Peyer's patch (tissue), 4 donors: Measurements from ENCODE around the gene MRPS23. TPM values are rescaled to one million over a fixed set of nuclear protein-coding genes. Genes with fewer than 3 reads are reported as not detected.

ENCODE experiments used
- DNase-seq, 3 donors: peaks; one replicate each; pipeline ENCODE4 v3.0.0-alpha.2; 2017 to 2019
- H3K27ac ChIP-seq, 4 donors: fragments of 200-600 bp; sonication (generic); one replicate each; pipeline ENCODE4 v1.5.1; 2016 to 2019
- H3K27me3 ChIP-seq, 2 donors: fragments of 200-600 bp; sonication (generic); one replicate each; pipeline ENCODE4 v1.5.1; 2019
- H3K36me3 ChIP-seq, 3 donors: fragments of 200-600 bp; sonication (generic); one replicate each; pipeline ENCODE4 v1.5.1; 2016 to 2019
- H3K4me1 ChIP-seq, 4 donors: fragments of 200-600 bp; sonication (generic); one replicate each; pipeline ENCODE4 v1.5.1; 2016 to 2019
- H3K4me3 ChIP-seq, 4 donors: fragments of 200-600 bp; sonication (generic); 1 replicate in 3 of 4; 2 replicates in 1 of 4; pipeline ENCODE4 v1.5.1; 2016 to 2019; ENCODE audit warnings: mild to moderate bottlenecking in 1 of 4
- H3K9me3 ChIP-seq, 4 donors: fragments of 200-600 bp; sonication (generic); one replicate each; pipeline ENCODE4 v1.5.1; 2016 to 2019; ENCODE audit warnings: mild to moderate bottlenecking in 1 of 4
- POLR2A ChIP-seq, 2 donors: fragments of 450-650 bp; IDR thresholded peaks; one replicate each; pipeline ENCODE4 v1.5.1; 2017; ENCODE audit warnings: antibody characterized with exemption in 2 of 2, mild to moderate bottlenecking in 2 of 2, moderate library complexity in 2 of 2
- total RNA-seq, 4 donors: library from RNA; depleted of rRNA; stranded (reverse); fragments of >200 nt; gene quantifications; one replicate each; pipeline ENCODE4 v1.1.0, GENCODE V29; 2016
- TF ChIP-seq, protein P1 (sequence below), 6 experiments: fragments of 450-650 bp in 4 of 6; fragments of 200-600 bp in 2 of 6; sonication (generic) in 1 of 6; IDR thresholded peaks; one replicate each; pipeline ENCODE4 v1.5.1; 2017 to 2019; ENCODE audit warnings: antibody characterized with exemption in 6 of 6, mild to moderate bottlenecking in 3 of 6, moderate library complexity in 1 of 6

The MRPS23 gene
- total RNA-seq, 4 donors from 2014 or later = 0.83 to 7.4 (median 5.2) TPM

- no peak for TF ChIP-seq POLR2A (IDR thresholded peaks at IDR 0.05)
- TF ChIP-seq, protein P1, sequence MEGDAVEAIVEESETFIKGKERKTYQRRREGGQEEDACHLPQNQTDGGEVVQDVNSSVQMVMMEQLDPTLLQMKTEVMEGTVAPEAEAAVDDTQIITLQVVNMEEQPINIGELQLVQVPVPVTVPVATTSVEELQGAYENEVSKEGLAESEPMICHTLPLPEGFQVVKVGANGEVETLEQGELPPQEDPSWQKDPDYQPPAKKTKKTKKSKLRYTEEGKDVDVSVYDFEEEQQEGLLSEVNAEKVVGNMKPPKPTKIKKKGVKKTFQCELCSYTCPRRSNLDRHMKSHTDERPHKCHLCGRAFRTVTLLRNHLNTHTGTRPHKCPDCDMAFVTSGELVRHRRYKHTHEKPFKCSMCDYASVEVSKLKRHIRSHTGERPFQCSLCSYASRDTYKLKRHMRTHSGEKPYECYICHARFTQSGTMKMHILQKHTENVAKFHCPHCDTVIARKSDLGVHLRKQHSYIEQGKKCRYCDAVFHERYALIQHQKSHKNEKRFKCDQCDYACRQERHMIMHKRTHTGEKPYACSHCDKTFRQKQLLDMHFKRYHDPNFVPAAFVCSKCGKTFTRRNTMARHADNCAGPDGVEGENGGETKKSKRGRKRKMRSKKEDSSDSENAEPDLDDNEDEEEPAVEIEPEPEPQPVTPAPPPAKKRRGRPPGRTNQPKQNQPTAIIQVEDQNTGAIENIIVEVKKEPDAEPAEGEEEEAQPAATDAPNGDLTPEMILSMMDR (IDR thresholded peaks at IDR 0.05) = no peak
- Histone ChIP-seq H3K4me1 (no peaks in the 10 kb centered on the region), H3K27me3 (no peaks in the 10 kb centered on the region), H3K36me3 (peaks cover 0 to 38% (median 0%) of the 10 kb centered on the region in 3 donors), H3K27ac (no peak overlapping the region), H3K4me3 (no peak overlapping the region), H3K9me3 (no peaks in the 10 kb centered on the region)
- no peak for DNase-seq
Observed at GRCh38 chr17:57842280-57842679, 7.6 kb downstream of the MRPS23 start.

DNA sequence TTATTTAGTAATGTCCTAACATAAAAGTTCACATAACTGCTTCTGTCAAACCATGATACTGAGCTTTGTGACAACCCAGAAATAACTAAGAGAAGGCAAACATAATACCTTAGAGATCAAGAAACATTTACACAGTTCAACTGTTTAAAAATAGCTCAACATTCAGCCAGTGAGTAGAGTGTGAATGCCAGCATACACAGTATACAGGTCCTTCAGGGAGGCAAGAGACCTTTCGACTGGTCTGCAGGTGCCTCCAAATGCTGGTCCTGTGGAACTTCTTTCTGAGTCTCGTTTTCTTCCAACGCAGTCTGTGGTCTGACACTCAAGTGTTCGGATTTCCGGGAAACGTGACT, 10.3 kb downstream of the MRPS23 start:
- H3K4me1 ChIP-seq = no peaks in the 10 kb centered on the region
- no peaks in the 10 kb centered on the region for H3K9me3 ChIP-seq
- TF ChIP-seq POLR2A (IDR thresholded peaks at IDR 0.05) = no peak
- TF ChIP-seq, protein P1 (IDR thresholded peaks at IDR 0.05) = no peak
- H3K27me3 ChIP-seq = no peaks in the 10 kb centered on the region
- no peak for DNase-seq
- peaks cover 0 to 40% (median 0%) of the 10 kb centered on the region in 3 donors for H3K36me3 ChIP-seq
- no peak overlapping the region for H3K27ac ChIP-seq
- H3K4me3 ChIP-seq = no peak overlapping the region

- TF ChIP-seq, protein P1 (IDR thresholded peaks at IDR 0.05) = no peak
- TF ChIP-seq POLR2A (IDR thresholded peaks at IDR 0.05) = no peak
- H3K36me3 ChIP-seq = peaks cover 0 to 40% (median 0%) of the 10 kb centered on the region in 3 donors
- no peak overlapping the region for H3K4me3 ChIP-seq
- no peaks in the 10 kb centered on the region for H3K9me3 ChIP-seq
- H3K4me1 ChIP-seq = no peaks in the 10 kb centered on the region
- no peak overlapping the region for H3K27ac ChIP-seq
- DNase-seq = no peak
- no peaks in the 10 kb centered on the region for H3K27me3 ChIP-seq
Observed at GRCh38 chr17:57838857-57839570, 10.8 kb downstream of the MRPS23 start.

- Histone ChIP-seq H3K36me3 (peaks cover 0 to 40% (median 0%) of the 10 kb centered on the region in 3 donors), H3K27me3 (no peaks in the 10 kb centered on the region), H3K4me1 (no peaks in the 10 kb centered on the region), H3K27ac (no peak overlapping the region), H3K4me3 (no peak overlapping the region), H3K9me3 (no peaks in the 10 kb centered on the region)
- TF ChIP-seq POLR2A (IDR thresholded peaks at IDR 0.05) = no peak
- TF ChIP-seq, protein P1 (IDR thresholded peaks at IDR 0.05) = no peak
- DNase-seq = no peak
Observed at GRCh38 chr17:57838453-57838852, 11.4 kb downstream of the MRPS23 start.

GRCh38 chr17:57835333-57835900, 14.4 kb downstream of the MRPS23 start:
- Histone ChIP-seq H3K27me3 (no peaks in the 10 kb centered on the region), H3K4me3 (no peak overlapping the region), H3K4me1 (peaks cover 0 to 7% (median 0%) of the 10 kb centered on the region in 4 donors), H3K27ac (no peak overlapping the region), H3K36me3 (peaks cover 0 to 28% (median 0%) of the 10 kb centered on the region in 3 donors), H3K9me3 (no peaks in the 10 kb centered on the region)
- no peak for DNase-seq
- TF ChIP-seq POLR2A (IDR thresholded peaks at IDR 0.05) = no peak
- TF ChIP-seq, protein P1 (IDR thresholded peaks at IDR 0.05) = no peak
